Neuronal stem cell (in vitro differentiated cells): ENCODE measurements around the gene PADI3.

Experiments
- DNase-seq: peaks from one replicate; pipeline ENCODE4 v3.0.0-alpha.2; 2013; ENCODE audit warnings: low spot score
- H2AFZ ChIP-seq: one replicate; pipeline ENCODE4 v1.6.1; 2013; ENCODE audit warnings: mild to moderate bottlenecking, low read length, inconsistent platforms
- H2AK5ac ChIP-seq: 2 replicates; pipeline ENCODE4 v1.6.1; 2013; ENCODE audit warnings: low read depth, mild to moderate bottlenecking, inconsistent platforms, low read length, moderate library complexity, mixed read lengths
- H2BK120ac ChIP-seq: 2 replicates; pipeline ENCODE4 v1.6.1; 2013; ENCODE audit warnings: low read depth, mild to moderate bottlenecking, inconsistent platforms, low read length, moderate library complexity, mixed read lengths
- H2BK12ac ChIP-seq: one replicate; pipeline ENCODE4 v1.6.1; 2013; ENCODE audit warnings: low read length, inconsistent platforms
- H2BK15ac ChIP-seq: 2 replicates; pipeline ENCODE4 v1.6.1; 2013; ENCODE audit warnings: mild to moderate bottlenecking, low read length, inconsistent platforms, mixed read lengths
- H2BK5ac ChIP-seq: one replicate; pipeline ENCODE4 v1.6.1; 2013; ENCODE audit warnings: inconsistent platforms, mild to moderate bottlenecking, low read length, moderate library complexity
- H3K14ac ChIP-seq: one replicate; pipeline ENCODE4 v1.6.1; 2013; ENCODE audit warnings: low read length, inconsistent platforms
- H3K18ac ChIP-seq: 2 replicates; pipeline ENCODE4 v1.6.1; 2013; ENCODE audit warnings: low read length, inconsistent platforms
- H3K23ac ChIP-seq: 2 replicates; pipeline ENCODE4 v1.6.1; 2013; ENCODE audit warnings: low read depth, mild to moderate bottlenecking, mixed read lengths, low read length, inconsistent platforms; ENCODE audit not compliant: poor library complexity
- H3K27ac ChIP-seq: replicated peaks from 3 replicates; pipeline ENCODE4 v1.5.1; 2013; ENCODE audit warnings: low read length, inconsistent platforms
- H3K27me3 ChIP-seq, 3 experiments: 2 replicates each; pipeline ENCODE4 v1.6.1; 2013; ENCODE audit warnings: low read length in 3 of 3, mild to moderate bottlenecking in 2 of 3, inconsistent platforms in 1 of 3, low read depth in 1 of 3, mixed read lengths in 1 of 3, moderate library complexity in 1 of 3; ENCODE audit not compliant: control insufficient read depth in 3 of 3, insufficient read depth in 3 of 3
- H3K36me3 ChIP-seq, 2 donors: replicated peaks in 1 of 2; 2 replicates each; pipeline ENCODE4 v1.6.1; 2013; ENCODE audit warnings: low read length in 2 of 2; ENCODE audit not compliant: control insufficient read depth in 2 of 2, insufficient read depth in 2 of 2
- H3K4ac ChIP-seq: 2 replicates; pipeline ENCODE4 v1.6.1; 2013; ENCODE audit warnings: inconsistent platforms, mild to moderate bottlenecking, low read length, moderate library complexity
- H3K4me1 ChIP-seq, 2 donors: 1 replicate in 1 of 2; 2 replicates in 1 of 2; pipeline ENCODE4 v1.6.1; 2013; ENCODE audit warnings: low read length in 2 of 2, low read depth in 1 of 2; ENCODE audit not compliant: control insufficient read depth in 2 of 2, insufficient read depth in 1 of 2
- H3K4me2 ChIP-seq: one replicate; pipeline ENCODE4 v1.6.1; 2013; ENCODE audit warnings: mild to moderate bottlenecking, low read length, inconsistent platforms; ENCODE audit not compliant: insufficient read depth, poor library complexity, severe bottlenecking
- H3K4me3 ChIP-seq, 2 donors: 2 replicates each; pipeline ENCODE4 v1.5.1; 2013; ENCODE audit warnings: low read length in 2 of 2, mild to moderate bottlenecking in 2 of 2, inconsistent platforms in 1 of 2, moderate library complexity in 1 of 2
- H3K79me1 ChIP-seq: one replicate; pipeline ENCODE4 v1.6.1; 2013; ENCODE audit warnings: low read depth, mild to moderate bottlenecking, inconsistent platforms, low read length, moderate library complexity
- H3K9ac ChIP-seq: one replicate; pipeline ENCODE4 v1.6.1; 2013; ENCODE audit warnings: mild to moderate bottlenecking, low read depth, low read length, inconsistent platforms; ENCODE audit not compliant: poor library complexity
- H3K9me3 ChIP-seq, 2 donors: replicated peaks in 1 of 2; 2 replicates each; pipeline versions ENCODE3 to v1.6.1; 2013; ENCODE audit warnings: low read length in 2 of 2, mild to moderate bottlenecking in 2 of 2, inconsistent platforms in 1 of 2, low read depth in 1 of 2, mixed read lengths in 1 of 2, moderate library complexity in 1 of 2; ENCODE audit not compliant: control insufficient read depth in 2 of 2, insufficient read depth in 1 of 2
- H4K8ac ChIP-seq: one replicate; pipeline ENCODE4 v1.6.1; 2013; ENCODE audit warnings: low read depth, mild to moderate bottlenecking, inconsistent platforms, low read length, moderate library complexity
- H4K91ac ChIP-seq: one replicate; pipeline ENCODE4 v1.6.1; 2013; ENCODE audit warnings: low read length, low read depth, mild to moderate bottlenecking, inconsistent platforms; ENCODE audit not compliant: poor library complexity
- WGBS, 2 donors: extraction: QIAGEN DNeasy Blood & Tissue Kit; methylation state at CpG; one replicate each; pipeline ENCODE4 v1.1.7; 2013; ENCODE audit warnings: missing lambda C conversion rate in 2 of 2, mixed read lengths in 1 of 2; ENCODE audit not compliant: insufficient read length in 2 of 2, insufficient replicate concordance in 1 of 2; ENCODE audit errors: extremely low coverage in 2 of 2; 5-methylcytosine and 5-hydroxymethylcytosine counted together

PADI3 gene

GRCh38 chr1:17214876-17215544, 33.9 kb upstream of the PADI3 start:
- Histone ChIP-seq H3K23ac (no peak overlapping the region), H2BK12ac (no peak overlapping the region), H3K36me3 (no peaks in the 10 kb centered on the region), H3K18ac (peak overlapping the region; percentile 67), H3K27ac (no peak overlapping the region), H2BK5ac (no peak overlapping the region), H2BK120ac (no peak overlapping the region), H3K9ac (no peak overlapping the region), H3K79me1 (no peaks in the 10 kb centered on the region), H3K4me2 (no peak overlapping the region), H2AFZ (no peak overlapping the region), H3K4me3 (no peak overlapping the region), H3K9me3 (no peaks in the 10 kb centered on the region), H2AK5ac (peak overlapping the region; percentile 82), H3K4ac (no peak overlapping the region), H4K8ac (no peak overlapping the region), H3K14ac (no peak overlapping the region), H2BK15ac (no peak overlapping the region), H4K91ac (no peak overlapping the region), H3K27me3 (peaks cover 0 to 37% (median 2%) of the 10 kb centered on the region in 3 experiments), H3K4me1 (peaks cover 11 to 17% of the 10 kb centered on the region in 2 donors)
- no CpG with 5 or more reads among the region's 5 CpGs for WGBS, 2 donors
- DNase-seq = no peak

- no peak overlapping the region for H3K4me3 ChIP-seq
- no peak overlapping the region for H3K4ac ChIP-seq
- no peak overlapping the region for H3K9ac ChIP-seq
- no peak overlapping the region for H3K23ac ChIP-seq
- H2AK5ac ChIP-seq = peak overlapping the region; percentile 82
- no peak overlapping the region for H3K27ac ChIP-seq
- H3K4me2 ChIP-seq = no peak overlapping the region
- peaks cover 0 to 38% (median 2%) of the 10 kb centered on the region in 3 experiments for H3K27me3 ChIP-seq
- DNase-seq = no peak
- H3K79me1 ChIP-seq = no peaks in the 10 kb centered on the region
- H3K4me1 ChIP-seq = peaks cover 11 to 16% of the 10 kb centered on the region in 2 donors
- H3K9me3 ChIP-seq = no peaks in the 10 kb centered on the region
- no peaks in the 10 kb centered on the region for H3K36me3 ChIP-seq
- H2BK15ac ChIP-seq = no peak overlapping the region
- no peak overlapping the region for H4K8ac ChIP-seq
- H2BK12ac ChIP-seq = no peak overlapping the region
- H2AFZ ChIP-seq = no peak overlapping the region
- no peak overlapping the region for H4K91ac ChIP-seq
- WGBS, 2 donors = no CpG with 5 or more reads among the region's 6 CpGs
- peak overlapping the region; percentile 63 for H3K18ac ChIP-seq
- H2BK120ac ChIP-seq = no peak overlapping the region
- H3K14ac ChIP-seq = no peak overlapping the region
- no peak overlapping the region for H2BK5ac ChIP-seq
Observed at GRCh38 chr1:17215545-17215890, 33.4 kb upstream of the PADI3 start.

- H3K27ac ChIP-seq = no peak overlapping the region
- no CpG with 5 or more reads among the region's 5 CpGs for WGBS, 2 donors
- no peaks in the 10 kb centered on the region for H3K36me3 ChIP-seq
- peak overlapping the region; percentile 27 for H3K9ac ChIP-seq
- H3K18ac ChIP-seq = peak overlapping the region; percentile 67
- no peak overlapping the region for H2BK15ac ChIP-seq
- peak overlapping the region; percentile 82 for H2AK5ac ChIP-seq
- H3K4ac ChIP-seq = no peak overlapping the region
- H2BK5ac ChIP-seq = no peak overlapping the region
- H3K14ac ChIP-seq = peak overlapping the region; percentile 43
- peaks cover 0 to 41% (median 2%) of the 10 kb centered on the region in 3 experiments for H3K27me3 ChIP-seq
- H2BK120ac ChIP-seq = no peak overlapping the region
- no peak overlapping the region for H2BK12ac ChIP-seq
- H3K4me1 ChIP-seq = peaks cover 11 to 16% of the 10 kb centered on the region in 2 donors
- DNase-seq = no peak
- no peak overlapping the region for H4K91ac ChIP-seq
- H3K79me1 ChIP-seq = no peaks in the 10 kb centered on the region
- H3K23ac ChIP-seq = peak overlapping the region; percentile 44
- H2AFZ ChIP-seq = peak overlapping the region; percentile 53
- H4K8ac ChIP-seq = no peak overlapping the region
- H3K4me2 ChIP-seq = no peak overlapping the region
- H3K9me3 ChIP-seq = no peaks in the 10 kb centered on the region
- H3K4me3 ChIP-seq = no peak overlapping the region
Observed at GRCh38 chr1:17216078-17216477, 32.8 kb upstream of the PADI3 start.

- H3K27ac ChIP-seq = no peak overlapping the region
- no peak overlapping the region for H2BK15ac ChIP-seq
- no peak overlapping the region for H2AK5ac ChIP-seq
- H2BK120ac ChIP-seq = no peak overlapping the region
- no peaks in the 10 kb centered on the region for H3K36me3 ChIP-seq
- H3K4me3 ChIP-seq = no peak overlapping the region
- H3K14ac ChIP-seq = no peak overlapping the region
- H3K79me1 ChIP-seq = no peaks in the 10 kb centered on the region
- no peak overlapping the region for H2AFZ ChIP-seq
- no peak overlapping the region for H3K9ac ChIP-seq
- no peak overlapping the region for H2BK5ac ChIP-seq
- H3K23ac ChIP-seq = no peak overlapping the region
- H4K91ac ChIP-seq = no peak overlapping the region
- H3K4me2 ChIP-seq = no peak overlapping the region
- H2BK12ac ChIP-seq = no peak overlapping the region
- DNase-seq = no peak
- H3K4me1 ChIP-seq = peaks cover 4 to 13% of the 10 kb centered on the region in 2 donors
- no CpG with 5 or more reads among the region's 3 CpGs for WGBS, 2 donors
- H3K4ac ChIP-seq = no peak overlapping the region
- no peaks in the 10 kb centered on the region for H3K9me3 ChIP-seq
- H3K18ac ChIP-seq = no peak overlapping the region
- no peak overlapping the region for H4K8ac ChIP-seq
- peaks cover 0 to 48% (median 2%) of the 10 kb centered on the region in 3 experiments for H3K27me3 ChIP-seq
Observed at GRCh38 chr1:17217607-17218006, 31.3 kb upstream of the PADI3 start.
